NCI-H2227 (cell line): Measurements from ENCODE around the gene SCART1.
"Not testable (repeated sequence)": the region's sequence is repeated elsewhere in the genome, so short reads cannot be mapped to it uniquely, and the experiment has no call there.

Experiments used
- DNase-seq: peaks from one replicate; lab custom pipeline; 2025; ENCODE audit not compliant: unreplicated experiment; lab: John Stamatoyannopoulos, UW

SCART1 gene

GRCh38 chr10:133431888-133432613, 21.7 kb upstream of the SCART1 start:
- not testable (repeated sequence) for DNase-seq

DNA sequence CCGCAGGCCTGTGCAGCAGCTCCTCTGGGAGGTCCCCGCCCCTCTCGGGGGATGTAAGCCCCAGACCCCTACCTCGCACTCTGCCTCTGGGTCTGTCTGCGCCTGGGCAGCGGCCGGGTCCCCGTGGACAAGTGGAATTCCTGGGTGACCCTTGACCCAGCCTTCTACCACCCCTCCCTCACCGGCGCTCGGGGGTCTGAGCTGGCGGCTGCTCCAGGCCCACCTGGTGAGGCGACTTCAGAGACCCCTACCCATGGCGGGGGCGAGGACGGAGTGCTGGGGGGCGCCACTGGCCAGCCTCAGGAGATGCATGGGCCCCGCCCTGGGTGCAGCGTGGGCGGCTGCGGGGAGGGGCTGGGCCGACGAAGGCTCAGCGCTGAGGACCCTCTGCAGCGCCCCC, 21.0 kb upstream of the SCART1 start:
- DNase-seq = not testable (repeated sequence)

DNA sequence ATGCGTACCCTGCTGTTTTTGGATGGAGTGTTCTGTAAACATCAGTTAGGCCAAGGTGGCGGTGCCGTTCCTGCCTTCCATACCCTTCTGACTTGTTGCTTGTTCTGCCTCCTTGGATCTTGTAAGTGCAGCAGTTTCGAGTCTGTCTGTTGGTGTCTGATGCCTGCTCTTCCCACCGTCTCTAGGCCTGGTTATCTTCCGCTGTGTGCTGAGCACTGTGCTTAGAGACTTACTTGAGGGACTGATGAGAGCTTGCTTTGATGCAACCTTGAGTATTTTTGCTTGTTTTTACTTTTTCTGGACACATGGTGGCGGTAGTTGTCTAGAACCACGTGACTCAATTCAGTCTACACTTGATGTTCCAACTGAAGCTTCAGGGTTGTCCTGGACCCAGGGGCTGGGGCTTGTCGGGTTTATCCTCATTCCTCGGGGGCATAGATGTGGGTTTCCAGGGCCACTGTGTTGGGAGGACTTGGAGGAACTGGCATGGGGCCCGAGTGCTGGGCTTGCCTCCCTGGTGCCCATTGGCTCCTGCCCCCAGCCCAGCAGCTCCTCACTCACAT, 15.0 kb upstream of the SCART1 start:
- no peak for DNase-seq

DNA sequence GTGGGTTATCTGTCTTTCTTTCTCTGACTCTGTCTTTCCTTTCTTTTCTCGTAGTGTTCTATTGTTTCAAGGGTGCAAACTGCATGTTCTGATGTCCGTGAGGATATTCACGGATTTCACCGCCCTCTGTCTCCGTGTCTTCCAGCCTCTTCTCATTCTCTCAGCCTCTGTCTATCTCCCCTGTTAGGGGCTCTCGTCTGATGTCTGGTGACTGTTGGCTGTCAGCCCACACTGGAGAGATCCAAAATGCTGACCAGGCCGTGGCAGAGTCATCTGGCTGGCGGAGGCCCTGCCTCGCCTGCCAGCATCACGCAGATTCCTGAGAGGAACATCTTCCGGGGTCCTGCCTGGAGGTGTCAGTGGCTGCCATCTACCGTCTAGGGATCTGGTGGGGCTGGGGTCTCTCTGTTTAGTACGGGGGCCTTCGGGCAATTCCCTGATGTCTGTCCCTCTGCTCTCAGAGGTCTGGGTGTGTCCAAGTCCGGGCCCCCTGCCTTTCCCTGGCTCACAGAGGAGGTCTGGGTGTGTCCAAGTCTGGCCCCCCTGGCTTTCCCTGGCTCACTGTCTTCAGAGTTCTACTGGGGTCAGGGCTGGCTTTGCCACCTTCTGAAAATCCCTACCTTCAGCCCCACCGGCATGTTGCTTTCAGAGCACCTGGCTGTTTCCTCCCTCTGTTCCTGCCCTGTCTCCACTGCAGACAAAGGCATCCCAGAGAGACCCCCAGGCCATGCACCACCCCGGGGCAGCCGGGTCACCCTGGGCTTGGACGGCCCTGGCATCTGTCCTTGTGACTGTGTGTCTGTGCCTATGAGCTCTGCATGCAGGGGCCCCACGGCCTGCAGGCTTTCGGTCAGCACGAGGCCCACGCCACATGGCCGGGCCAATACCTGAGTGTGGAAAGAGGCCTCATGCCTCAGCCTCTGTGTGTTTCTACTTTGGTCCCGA, 14.0 kb upstream of the SCART1 start:
- no peak for DNase-seq

- DNase-seq = no peak
Observed at GRCh38 chr10:133440633-133441285, 13.0 kb upstream of the SCART1 start.

- not testable (repeated sequence) for DNase-seq
Observed at GRCh38 chr10:133441356-133441755, 12.4 kb upstream of the SCART1 start.

GRCh38 chr10:133441780-133442179, 12.0 kb upstream of the SCART1 start:
- DNase-seq = no peak

DNA sequence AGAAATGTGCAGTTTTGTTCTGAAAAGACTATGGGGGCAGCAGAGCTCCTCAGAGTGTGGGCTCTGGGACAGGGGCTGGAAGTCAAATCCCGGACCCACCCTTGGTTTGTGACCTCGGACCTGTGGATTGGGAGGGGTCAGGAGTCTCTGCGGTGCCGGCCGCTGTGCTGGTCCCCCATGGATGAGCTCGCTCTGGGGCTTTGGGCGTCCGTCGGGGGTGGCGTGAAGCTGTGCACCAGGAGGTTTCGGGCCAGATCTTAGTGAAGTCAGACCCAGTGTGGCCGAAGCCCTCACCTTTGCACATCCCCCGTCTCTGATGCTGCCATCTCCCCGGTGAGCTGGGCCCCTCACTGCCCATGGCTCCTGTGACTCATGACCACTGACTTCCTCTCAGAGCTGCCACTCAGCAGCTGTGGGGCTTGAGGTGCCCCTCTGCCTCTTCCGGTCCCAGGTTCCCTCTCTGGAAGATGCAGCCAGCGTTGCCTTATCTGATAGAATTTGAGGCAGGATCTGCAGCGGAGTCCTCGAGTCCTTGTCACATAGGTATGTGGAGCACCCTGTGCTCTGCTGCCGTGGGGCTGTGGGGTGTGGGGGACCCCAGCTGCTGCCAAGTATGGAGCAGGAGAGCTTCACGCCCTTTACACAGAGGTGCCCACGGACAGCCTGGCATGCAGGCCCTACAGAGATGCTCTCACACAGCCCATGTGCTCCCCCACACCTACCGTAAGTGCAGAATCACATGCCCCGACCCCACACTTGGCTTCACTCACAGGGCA, 11.4 kb upstream of the SCART1 start:
- no peak for DNase-seq

DNA sequence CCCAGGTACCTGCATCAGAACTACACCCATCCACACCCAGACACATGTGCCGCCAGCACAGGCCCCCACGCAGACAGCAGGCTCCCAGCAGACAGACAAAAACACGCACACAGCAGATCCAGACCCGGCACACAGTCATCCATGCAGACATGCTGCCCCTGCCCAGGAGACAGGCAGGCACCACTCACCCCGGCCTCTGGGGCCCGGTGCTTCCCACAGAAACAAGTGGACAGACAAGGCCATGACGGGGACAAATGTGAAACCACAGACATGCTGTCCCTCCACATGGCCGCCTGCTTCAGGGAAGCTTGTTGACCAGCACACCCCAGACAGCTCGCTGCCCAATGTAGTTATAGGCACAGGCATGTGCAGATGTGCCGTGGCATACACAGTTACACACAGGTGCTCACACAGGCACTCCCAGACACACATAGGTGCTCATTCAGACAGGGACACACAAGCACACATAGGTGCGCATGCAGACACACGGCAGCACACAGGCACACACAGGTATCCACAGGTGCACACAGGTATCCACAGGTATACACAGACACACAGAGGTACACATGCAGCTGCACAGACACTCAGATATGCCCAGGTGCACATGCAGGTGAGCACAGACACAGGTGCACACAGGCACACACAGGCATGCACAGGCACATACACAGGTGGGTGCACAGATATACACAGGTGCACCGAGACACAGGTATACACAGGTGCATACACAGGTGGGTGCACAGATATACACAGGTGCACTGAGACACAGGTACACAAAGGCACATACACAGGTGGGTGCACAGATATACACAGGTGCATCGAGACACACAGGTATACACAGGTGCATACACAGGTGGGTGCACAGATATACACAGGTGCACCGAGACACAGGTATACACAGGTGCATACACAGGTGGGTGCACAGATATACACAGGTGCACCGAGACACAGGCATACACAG, 10.5 kb upstream of the SCART1 start:
- DNase-seq = no peak

DNA sequence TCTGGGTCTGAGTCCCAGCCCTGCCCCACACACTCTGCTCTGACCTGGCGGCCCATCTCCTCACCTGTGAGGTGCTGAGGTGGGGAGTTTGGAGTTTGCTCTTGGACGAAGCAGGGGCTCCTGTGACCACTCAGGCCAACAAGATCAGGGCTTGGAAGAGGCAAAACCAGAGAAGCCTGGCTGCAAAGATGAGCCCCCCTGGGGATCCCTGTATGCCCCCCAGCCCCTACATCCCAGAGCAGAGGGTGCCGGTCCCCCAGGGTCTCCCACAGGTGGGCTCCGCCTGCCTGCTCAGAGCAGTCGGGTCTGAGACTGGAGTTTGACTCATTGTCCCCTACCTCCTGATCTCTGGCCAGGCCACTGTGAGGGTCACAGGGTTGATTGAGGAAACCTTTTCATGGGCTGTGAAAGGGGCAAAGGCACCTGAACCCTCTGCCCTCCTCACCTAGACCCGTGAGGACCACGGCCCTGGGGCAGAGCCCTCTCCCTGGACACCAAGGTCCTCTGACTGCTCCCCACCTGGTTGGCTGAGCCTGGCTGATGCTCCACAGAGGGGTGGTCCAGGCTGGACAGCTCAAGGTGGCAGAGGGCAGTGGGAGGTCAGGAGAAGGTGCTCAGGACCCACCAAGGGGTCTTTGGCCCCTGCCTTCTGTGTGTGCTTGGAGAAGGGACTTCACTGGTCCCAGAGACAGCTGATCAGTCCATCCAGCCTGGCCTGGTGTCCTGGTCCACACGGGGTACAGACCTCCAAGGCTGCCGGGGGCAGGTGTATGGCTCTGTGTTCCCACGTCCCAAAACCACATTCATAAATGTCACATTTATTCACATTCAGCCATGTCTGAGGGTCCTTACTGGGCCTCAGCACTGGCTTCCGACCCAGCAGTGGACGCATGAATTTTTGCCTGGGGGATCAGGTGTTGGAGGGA, 9.1 kb upstream of the SCART1 start:
- no peak for DNase-seq

- no peak for DNase-seq
Observed at GRCh38 chr10:133445268-133445732, 8.4 kb upstream of the SCART1 start.

GRCh38 chr10:133445751-133446708, 7.7 kb upstream of the SCART1 start:
- DNase-seq = no peak

- DNase-seq = no peak
Observed at GRCh38 chr10:133446979-133447378, 6.8 kb upstream of the SCART1 start.

DNA sequence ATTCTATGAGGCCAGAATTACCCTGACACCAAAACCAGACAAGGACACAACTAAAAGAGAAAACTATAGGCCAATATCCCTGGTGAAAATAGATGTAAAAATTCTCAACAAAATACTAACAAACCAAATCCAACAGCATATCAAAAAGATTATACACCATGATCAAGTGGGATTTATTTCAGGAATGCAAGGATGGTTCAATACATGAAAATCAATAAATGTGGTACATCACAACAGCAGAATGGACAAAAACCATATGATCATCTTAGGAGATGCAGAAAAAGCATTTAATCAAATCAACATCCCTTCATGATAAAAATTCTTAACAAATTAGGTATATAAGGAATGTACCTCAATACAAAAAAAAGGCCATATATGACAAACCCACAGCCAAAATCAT, 5.6 kb upstream of the SCART1 start:
- DNase-seq = no peak

- no peak for DNase-seq
Observed at GRCh38 chr10:133451346-133451745, 2.4 kb upstream of the SCART1 start.

- DNase-seq = no peak
Observed at GRCh38 chr10:133452453-133452852, 1.3 kb upstream of the SCART1 start.
